Activated effector memory CD4-positive, alpha-beta T cell treated with anti-CD3 and anti-CD28 coated beads, Interleukin-2, amount 50 U/mL, for 16 hours (primary cell): ENCODE data around the gene ATOSB.

Experiments
- DNase-seq: peaks from one replicate; pipeline ENCODE4 v3.0.0-alpha.2; 2020

The ATOSB gene

GRCh38 chr9:35079426-35080341 is 36.0 kb downstream of the ATOSB start, which contains the start of gene FANCG:
Gene FANCG (minus strand): TSS chr9:35079942. CDS start chr9:35079524, 418 bp downstream.
- peak; percentile 94 for DNase-seq

- no peak for DNase-seq
Observed at GRCh38 chr9:35079041-35079425, 36.6 kb downstream of the ATOSB start.

GRCh38 chr9:35078066-35078465 is 37.6 kb downstream of the ATOSB start:
- DNase-seq = no peak

DNA sequence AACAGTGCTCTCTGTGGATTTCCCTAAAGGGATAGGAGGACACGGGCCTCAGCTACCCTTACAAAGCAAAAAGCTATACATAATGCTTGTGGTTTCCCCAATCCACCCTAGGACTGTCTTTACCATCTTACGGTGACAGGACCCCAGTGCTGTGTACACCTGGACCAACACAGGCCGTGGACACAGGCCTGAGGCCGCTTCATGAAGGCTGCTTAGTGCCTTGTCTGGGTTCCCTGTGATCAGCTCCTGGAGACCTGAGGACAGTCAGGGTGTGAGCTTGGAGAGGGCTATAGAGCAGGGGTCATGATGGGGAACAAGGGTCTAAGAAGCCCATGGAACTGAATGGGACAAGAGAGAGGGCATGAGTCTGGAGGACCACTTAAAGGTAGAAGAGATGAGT is 38.8 kb downstream of the ATOSB start:
- DNase-seq = no peak

DNA sequence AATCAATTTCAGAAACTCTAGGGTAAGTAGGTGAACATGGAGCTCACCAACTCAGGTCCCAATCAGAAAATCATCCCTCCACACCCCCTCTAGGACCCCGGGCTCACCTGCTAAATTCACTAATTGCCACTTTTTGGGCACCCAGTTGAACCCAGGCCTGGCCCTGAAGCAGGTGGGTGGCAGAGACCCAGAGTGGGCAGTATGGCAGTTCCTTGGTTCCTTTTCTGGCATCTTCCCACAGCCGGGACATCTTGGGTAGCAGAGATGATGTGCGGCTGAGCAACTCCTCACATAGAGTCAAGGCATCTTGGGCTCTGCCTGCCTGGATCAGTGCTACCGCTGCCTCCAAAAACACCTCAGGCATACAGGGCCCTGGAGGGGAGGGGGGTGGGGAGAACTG is 40.3 kb downstream of the ATOSB start:
- DNase-seq = no peak

DNA sequence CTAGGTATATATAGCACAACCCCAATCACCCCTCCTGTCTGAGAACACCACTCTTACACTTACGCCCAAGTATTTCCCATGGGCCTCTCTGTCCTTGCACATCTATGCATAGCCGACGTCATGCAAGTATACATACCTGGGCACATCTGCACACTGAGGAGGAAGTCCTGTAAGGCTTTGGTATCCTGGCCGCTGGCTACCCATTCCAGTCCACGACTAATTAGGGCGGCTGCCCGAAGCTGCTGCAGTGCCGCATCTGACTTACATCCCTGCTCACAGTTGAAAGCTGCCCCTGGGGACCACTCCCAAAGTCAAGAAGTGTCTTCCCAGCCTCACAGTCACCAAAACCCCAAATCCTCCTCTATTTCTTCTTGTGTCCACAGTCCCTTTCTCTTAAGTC is 40.9 kb downstream of the ATOSB start:
- DNase-seq = no peak

DNA sequence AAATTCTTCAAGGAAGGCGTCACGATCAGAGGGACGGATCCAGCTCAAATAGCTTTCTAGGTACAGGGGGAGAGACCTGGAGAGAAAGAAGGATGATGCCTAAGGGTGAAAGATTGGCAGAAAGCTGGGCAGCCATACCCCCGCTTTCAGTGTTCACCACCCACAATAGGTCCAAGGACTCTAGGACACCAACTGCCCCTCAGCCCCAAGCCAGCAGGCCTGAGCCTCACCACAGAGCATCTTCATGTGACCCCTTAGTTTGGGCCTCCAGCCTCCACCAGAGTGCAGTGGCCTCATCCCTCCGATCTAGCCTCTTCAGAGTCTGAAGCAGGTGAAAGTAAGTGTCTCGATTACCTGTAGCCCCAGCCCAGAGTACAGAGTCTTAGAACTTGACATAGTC is 41.5 kb downstream of the ATOSB start:
- no peak for DNase-seq

GRCh38 chr9:35073279-35073612 is 42.4 kb downstream of the ATOSB start:
- DNase-seq = no peak

DNA sequence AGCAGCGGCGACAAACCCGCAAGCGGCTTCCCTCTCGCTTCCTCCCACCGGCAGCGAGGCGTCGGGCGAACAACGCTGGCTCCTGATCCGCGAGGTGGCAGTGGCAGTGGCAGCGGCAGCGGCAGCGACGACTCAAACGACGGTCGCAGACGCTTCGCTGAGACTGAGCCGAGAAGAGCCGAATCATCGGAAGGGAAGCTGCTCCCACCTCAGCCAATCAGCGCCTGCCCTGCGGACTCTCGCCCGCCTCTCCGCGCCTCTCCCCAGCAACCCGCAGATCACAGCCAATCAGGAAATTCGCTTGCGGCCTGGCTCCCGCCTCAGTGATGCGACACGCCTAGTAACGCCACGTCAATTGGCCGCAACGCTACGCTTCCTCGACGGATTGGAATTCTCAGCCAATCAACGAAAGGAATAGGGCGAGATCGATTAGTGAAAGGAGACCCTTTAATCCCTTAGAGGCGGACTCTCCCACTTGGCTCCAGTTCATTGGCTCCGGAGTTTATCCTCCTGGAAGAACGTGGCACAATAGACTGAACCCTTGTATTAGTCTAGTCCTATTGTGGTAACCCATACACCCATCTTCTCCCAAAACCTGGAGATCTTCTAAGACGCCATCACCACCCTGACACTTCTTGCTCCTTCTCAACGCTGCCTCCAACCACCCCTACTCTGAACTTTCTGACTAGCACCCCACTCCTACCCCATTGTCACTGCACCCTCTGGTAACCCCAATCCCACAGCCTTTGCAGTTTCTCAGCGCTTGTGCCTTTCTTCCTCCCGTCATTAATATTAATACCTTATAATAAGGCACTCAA is 43.0 kb downstream of the ATOSB start, which contains the start of gene VCP:
Gene VCP, minus strand, starts transcription at position 165 of the 818 bp plus-strand sequence. CDS start 272 bp downstream, outside the sequence.
- DNase-seq = peak; percentile 99

DNA sequence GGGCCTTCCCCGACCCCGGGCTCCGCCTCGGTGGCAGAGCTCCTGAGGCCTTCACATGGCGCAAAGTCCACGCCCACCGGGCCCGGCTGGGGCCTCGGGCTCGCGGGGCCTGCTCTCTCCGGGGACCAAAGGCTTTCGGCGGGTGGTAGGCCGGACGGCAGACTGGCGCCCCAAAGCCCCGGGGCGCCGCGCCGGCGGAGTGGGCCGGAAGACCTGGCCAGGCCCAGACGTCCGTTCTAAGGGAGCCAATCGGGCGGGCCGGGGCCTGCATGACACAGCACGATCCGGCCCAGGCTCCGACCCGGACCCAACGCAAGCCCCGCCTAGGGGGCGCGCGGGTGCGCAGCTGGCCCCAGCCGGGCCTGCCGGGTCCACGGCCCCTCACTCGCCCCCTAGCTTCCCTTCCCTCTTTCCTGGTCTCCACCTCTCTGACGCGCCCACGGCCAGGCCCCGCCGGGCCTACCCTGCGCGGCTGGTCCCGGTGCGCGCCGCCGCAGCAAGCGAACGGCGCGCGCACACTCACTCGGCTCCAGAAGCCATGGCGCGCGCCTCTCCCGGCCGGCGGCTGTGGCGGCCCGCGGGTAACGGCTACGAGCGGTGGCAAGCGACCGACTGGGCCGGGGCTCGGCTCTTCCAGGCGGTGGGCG is 43.7 kb downstream of the ATOSB start:
- DNase-seq = peak; percentile 92

DNA sequence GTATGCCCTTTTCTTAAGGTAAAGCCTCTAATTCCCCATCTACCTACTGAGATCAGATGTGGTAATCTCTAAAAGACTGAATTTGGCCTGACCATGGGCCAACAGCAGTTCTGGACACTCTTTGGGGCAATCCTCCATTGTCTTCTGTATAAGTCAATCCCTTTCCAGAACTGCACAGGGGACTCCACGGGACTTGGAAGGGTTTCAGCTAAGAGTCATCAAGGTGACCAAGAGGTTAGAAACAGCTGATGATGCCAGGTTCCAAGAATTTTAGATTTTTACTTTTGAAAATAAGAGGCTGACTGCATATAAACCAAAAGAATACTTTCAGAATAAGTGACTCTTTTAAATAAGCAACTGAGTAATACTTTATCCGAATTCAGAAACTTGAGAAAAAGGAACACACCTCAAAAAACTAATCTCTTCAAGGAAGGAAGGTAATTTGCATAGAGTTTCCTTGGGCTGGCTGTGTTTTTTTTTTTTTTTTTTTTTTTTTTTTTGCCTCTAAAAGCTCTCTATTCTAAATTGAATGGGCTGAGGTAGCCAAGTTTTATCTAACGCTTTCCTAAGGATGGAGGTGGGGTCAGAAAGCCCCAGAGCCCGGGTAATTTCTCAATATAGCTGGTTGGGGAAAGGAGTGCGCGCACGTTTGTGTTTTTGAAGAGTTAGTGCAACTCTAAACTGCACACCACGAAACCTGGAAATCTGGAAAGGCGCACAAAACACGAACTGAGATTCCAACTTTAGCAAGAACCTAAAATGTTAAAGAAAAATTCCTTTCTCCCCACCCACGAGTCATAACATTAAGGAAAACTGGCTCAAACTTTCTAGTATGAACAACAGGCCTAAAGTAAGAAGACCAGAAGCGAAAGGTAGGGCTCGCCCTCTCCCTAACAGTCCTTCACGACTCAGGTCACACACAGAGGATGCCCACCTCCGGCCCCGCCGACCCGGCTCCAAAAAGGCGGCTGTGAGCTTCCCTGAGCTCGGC is 44.5 kb downstream of the ATOSB start:
- DNase-seq = peak; percentile 64

DNA sequence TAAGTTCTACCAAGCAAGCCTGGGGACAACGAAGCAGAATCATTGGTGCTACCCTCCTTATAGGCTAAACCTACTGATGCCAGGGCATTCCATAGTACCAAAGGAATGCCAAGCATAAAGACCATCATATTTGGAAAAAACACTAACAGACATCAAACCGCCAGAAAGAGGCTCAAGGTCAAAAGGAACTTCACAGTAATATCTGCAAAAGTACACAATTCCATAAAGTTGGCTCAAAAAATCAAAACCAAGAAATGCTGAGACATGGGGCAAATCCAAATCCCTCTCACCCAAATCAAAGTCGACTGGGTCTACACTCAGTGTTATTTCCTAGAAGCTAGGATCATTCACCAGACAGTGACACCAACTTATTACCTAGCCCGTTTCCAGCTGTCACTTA is 46.6 kb downstream of the ATOSB start:
- no peak for DNase-seq

DNA sequence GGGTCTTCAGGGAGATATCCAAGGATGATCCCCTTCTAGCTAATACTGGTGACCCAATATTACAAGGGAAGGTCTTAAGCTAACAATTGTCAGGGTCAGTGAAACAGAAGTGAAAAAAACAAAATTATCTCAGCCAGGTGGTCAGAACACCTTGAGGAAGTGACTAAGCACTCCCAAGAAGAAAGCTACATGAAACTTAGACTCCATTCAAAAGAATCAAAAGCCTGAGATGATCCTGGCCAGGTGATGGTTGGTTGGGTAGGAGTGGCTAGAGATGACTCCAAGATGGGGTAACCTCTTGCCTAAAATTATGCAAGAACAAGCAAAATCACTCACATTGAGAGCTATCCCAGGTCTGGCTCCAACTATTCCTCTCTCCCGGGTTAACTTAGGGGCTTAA is 48.6 kb downstream of the ATOSB start:
- DNase-seq = no peak

GRCh38 chr9:35060548-35061207 is 55.0 kb downstream of the ATOSB start:
- DNase-seq = peak; percentile 38

GRCh38 chr9:35059438-35059837 is 56.2 kb downstream of the ATOSB start:
- peak; percentile 54 for DNase-seq

DNA sequence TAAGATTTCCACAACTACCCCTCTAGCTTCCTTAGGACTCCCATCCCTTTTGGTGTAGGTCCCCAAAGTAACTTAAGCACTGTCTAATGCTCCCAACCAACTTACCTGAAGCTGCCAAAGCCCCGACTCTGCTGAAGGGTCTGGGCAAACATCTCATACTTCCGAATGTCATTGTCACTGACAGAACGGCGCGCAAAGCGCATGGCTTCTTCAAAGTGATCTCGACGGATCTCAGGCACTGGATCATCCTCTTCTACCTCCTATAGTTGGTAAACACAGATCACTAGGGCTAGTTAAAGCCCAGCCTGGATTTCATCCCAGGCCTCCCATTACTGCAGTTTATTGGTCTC is 58.4 kb downstream of the ATOSB start:
- peak; percentile 53 for DNase-seq

- peak; percentile 59 for DNase-seq
Observed at GRCh38 chr9:35056571-35057270, 58.9 kb downstream of the ATOSB start.

DNA sequence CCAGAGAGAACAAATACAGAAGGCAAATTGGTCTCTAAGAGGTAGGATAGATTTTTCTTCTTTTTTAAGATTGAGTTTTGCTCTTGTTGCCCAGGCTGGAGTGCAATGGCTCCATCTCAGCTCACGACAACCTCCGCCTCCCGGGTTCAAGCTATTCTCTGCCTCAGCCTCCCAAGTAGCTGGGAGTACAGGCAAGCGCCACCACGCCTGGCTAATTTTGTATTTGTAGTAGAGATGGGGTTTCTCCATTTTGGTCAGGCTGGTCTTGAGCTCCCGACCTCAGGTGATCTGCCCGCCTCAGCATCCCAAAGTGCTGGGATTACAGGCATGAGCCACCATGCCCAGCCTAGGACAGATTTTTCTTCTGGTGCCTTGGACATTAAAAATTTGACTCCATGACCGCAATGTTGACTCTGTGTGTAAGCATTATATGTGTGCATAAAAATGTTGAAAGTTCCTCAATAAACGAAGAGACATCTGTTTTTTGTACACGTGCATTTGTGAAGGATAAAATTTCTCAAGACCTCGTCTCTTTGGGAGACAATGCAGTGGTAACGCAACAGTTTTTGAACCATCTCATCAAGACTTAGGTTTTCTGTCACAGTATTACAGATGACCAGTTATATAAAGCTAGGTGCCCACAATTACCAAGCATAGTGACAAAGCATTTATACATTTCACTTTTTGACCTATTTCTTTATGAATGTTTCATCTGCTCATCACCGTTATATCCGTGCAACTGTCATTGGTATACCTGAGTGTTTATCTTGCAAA is 60.6 kb downstream of the ATOSB start:
- peak; percentile 34 for DNase-seq

DNA sequence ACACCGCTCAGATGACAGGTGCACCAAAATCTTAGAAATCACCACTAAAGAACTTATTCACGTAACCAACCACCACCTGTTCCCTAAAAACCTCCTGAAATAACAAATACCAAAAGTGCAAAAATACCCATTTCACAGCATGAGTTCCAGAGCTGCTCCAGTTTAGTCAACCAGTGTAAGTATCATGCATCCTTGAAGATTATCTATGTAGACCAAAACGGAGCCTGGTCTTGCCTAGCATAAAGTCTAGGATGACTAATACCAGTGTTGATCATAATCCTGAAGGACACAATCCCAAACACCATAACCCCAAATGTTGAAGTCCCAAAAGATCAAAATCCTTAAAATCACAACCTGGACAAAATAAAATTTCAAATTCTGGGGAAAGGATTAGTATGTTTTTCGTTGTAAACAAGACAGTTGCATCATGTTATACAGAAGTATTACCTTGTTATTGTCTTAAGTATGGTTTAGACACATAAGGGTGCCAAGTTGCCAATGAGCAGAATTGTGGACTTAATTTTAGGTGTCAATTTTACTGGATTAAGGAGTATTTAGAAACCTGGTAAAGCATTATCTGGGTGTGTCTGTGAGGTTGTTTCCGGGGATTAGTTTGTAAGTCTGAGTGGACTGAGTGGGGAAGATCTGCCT is 61.4 kb downstream of the ATOSB start:
- DNase-seq = no peak
